HUDEP-2 (cell line): ENCODE results near the gene TBP.
A peak's percentile ranks its signal among the peaks of the same experiment; 100 is the strongest.
"Not testable (repeated sequence)": the region's sequence is repeated elsewhere in the genome, so short reads cannot be mapped to it uniquely, and the experiment has no call there.

Experiments
- DNase-seq, 76 experiments: peaks; one replicate each; lab custom pipeline; 2025; ENCODE audit not compliant: unreplicated experiment in 76 of 76; lab: John Stamatoyannopoulos, UW

TBP gene

DNA sequence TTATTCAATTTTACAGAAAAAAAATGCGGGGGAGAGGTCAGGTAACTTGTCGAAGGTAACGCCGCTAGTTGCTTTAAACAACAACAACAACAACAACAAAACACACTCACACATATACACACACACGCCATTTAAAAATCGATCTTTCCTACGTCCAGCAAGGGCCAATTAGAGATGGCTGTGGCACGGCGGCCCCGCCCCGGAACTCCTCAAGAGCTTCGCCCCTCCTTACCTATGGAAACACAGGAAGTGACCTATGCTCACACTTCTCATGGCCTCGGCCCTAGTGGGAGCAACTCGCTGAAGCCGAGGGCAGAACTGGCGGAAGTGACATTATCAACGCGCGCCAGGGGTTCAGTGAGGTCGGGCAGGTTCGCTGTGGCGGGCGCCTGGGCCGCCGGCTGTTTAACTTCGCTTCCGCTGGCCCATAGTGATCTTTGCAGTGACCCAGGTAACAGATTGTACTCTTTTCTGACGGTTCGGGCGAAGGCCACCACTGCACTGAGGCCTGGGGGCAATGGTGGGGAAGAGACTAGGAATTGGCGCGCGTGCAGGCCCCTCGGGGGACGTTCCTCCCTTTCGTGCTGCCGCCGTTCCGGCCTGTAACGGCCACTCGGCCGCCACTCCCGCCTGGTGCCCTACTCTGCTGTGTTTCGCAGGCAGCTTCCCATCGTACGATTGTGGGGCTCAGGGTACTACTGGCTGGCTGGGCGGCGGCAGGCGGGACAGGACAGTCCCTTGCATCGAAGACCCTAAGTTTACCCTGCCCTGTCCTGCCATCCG, at the start of gene TBP:
Gene TBP, plus strand, starts transcription at position 357 of the 783 bp plus-strand sequence. CDS start 2,661 bp downstream, outside the sequence.
- peak; percentile 49 to 99 (median 98) for DNase-seq

DNA sequence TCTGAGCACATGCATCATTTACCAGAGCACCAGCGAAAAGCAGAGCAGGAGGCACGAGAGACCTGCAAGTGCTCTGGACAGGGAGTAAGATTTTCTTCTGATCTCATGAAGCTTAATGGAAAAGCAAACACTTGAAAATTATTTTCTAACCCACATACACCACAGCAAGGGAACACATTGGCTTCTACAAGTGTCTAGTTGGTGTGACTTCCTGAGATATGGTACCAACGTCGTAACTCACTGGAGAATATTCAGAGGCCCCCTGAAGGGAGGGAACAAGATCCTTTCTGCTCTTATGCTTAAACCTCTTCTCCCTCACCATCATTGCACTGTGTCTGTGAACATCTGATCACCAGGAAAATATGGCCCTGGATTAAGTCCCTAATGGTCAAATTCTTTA, 49.7 kb upstream of the TBP start:
- no peak for DNase-seq

DNA sequence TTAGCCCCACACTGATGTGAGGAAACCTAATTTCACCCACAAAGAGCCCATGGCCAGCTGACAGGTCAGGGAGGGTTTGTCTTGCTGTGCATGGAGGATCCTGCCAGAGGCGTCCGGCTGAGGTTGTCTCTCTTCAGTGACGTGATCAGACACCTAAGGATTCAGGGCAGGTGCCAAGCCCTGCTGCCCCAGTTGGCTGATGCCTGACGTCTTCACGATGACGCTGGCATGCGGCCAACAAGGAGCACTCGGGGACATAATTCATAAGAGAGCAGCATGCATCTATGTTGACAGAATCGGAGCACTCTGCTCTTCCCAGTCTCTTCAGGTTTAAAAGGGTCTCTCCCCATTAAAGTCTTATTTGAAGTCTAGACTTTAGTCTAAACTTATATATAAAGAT, 48.9 kb upstream of the TBP start:
- peak in 1 of 76 experiments; percentile 4 for DNase-seq

DNA sequence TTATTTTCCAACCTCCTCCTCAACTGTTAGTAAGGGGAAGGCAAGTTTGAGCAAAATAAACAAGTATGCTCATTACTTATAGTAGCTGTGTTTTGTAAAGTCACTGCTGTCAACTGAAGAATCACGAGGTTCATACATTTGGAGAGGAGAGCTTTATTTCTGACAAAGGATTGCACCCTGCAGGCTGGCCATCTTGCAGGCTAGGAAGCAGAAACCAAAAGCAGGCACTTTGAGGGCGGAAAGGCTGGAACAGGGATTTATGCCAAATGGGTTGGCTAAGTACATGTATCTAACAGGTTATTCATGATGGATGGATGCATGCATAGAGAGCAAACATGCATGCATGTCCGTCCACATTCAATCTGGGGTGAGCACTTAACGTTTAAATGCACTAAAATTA, 47.7 kb upstream of the TBP start:
- DNase-seq: no peak

DNA sequence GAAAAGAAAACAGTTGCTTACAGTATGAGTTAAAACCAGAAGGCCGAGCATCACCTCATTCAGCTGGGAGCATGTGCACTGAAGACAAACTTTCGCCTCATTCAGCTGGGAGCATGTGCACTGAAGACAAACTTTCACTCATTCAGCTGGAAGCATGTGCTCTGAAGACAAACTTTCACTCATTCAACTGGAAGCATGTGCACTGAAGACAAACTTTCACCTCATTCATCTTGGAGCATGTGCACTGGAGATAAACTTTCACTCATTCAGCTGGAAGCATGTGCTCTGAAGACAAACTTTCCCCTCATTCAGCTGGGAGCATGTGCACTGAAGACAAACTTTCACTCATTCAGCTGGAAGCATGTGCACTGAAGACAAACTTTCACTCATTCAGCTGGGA, 46.4 kb upstream of the TBP start:
- not testable (repeated sequence) for DNase-seq

DNA sequence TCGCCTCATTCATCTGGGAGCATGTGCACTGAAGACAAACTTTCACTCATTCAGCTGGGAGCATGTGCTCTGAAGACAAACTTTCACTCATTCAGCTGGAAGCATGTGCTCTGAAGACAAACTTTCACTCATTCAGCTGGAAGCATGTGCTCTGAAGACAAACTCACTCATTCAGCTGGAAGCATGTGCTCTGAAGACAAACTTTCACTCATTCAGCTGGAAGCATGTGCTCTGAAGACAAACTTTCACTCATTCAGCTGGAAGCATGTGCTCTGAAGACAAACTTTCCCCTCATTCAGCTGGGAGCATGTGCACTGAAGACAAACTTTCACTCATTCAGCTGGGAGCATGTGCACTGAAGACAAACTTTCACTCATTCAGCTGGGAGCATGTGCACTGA, 45.9 kb upstream of the TBP start:
- not testable (repeated sequence) for DNase-seq

DNA sequence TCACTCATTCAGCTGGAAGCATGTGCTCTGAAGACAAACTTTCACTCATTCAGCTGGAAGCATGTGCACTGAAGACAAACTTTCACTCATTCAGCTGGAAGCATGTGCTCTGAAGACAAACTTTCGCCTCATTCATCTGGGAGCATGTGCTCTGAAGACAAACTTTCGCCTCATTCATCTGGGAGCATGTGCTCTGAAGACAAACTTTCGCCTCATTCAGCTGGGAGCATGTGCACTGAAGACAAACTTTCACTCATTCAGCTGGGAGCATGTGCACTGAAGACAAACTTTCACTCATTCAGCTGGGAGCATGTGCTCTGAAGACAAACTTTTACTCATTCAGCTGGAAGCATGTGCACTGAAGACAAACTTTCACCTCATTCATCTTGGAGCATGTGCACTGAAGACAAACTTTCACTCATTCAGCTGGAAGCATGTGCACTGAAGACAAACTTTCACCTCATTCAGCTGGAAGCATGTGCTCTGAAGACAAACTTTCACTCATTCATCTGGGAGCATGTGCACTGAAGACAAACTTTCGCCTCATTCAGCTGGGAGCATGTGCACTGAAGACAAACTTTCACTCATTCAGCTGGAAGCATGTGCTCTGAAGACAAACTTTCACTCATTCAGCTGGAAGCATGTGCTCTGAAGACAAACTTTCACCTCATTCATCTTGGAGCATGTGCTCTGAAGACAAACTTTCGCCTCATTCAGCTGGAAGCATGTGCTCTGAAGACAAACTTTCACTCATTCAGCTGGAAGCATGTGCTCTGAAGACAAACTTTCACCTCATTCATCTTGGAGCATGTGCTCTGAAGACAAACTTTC, 45.1 kb upstream of the TBP start:
- not testable (repeated sequence) for DNase-seq

DNA sequence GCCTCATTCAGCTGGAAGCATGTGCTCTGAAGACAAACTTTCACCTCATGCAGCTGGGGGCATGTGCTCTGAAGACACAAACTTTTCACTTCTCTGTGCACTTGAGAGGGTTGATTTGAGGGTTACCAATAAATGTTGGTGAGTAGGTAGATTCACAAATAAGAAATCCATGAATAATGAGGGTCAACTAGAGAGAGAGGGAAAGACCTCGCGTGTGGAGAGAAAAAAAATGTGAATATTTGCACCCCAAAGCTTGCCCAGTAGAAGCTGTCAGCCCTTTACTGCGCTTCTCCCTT, 44.5 kb upstream of the TBP start:
- no peak for DNase-seq

DNA sequence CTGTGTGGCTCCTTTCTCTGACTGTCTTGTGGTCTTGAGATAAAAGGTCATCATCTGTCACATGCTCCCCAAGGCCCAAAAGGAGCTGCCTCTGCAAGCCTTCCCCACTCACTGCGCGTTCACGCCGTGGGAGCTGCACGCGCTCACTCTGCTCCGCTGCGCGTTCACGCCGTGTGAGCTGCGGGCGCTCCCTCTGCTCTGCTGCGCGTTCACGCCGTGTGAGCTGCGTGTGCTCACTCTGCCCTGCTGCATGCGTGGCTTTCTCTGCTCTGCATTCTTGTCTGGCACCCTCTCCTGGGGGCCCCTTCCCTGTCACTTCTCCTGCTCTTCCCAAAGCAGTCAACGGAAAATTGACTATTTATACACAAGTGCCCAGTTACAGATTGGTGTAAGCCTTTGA, 43.5 kb upstream of the TBP start:
- no peak for DNase-seq

DNA sequence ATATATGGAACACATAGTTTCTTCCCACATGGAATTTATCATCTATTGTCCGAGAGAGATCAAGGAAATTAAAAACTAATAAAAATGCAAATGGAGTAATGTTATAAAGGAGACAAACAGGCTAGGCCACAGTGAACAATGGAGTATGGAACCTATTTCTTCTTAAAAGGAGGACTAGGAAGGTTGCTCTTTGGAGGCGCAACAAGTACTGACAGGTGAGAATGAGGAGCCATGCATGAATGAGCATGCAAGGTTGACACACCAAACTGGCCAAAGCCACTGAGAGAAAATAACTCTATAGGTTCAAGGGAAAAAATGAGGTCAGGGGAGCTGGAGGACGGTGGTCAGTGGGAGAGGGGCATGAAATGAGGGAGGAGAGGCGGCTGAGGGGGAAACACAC, 41.9 kb upstream of the TBP start:
- DNase-seq: no peak

DNA sequence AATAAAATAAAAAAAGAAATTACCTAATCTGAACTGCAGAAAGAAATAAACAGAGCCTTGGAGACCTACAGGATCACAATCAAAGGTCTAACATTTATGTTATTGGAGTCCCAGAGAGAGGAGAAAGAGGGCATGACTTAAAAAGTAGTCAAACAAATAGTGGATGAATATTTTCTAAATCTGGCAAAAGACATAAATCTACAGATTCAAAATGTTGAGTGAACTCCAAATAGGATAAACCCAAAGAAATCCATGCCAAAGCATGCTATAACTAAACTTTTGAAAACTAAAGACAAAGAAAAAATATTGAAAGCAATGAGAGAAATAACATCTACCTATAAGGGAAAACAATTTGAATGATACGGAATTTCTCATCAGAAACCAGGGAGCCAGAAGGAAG, 39.3 kb upstream of the TBP start:
- DNase-seq: no peak

DNA sequence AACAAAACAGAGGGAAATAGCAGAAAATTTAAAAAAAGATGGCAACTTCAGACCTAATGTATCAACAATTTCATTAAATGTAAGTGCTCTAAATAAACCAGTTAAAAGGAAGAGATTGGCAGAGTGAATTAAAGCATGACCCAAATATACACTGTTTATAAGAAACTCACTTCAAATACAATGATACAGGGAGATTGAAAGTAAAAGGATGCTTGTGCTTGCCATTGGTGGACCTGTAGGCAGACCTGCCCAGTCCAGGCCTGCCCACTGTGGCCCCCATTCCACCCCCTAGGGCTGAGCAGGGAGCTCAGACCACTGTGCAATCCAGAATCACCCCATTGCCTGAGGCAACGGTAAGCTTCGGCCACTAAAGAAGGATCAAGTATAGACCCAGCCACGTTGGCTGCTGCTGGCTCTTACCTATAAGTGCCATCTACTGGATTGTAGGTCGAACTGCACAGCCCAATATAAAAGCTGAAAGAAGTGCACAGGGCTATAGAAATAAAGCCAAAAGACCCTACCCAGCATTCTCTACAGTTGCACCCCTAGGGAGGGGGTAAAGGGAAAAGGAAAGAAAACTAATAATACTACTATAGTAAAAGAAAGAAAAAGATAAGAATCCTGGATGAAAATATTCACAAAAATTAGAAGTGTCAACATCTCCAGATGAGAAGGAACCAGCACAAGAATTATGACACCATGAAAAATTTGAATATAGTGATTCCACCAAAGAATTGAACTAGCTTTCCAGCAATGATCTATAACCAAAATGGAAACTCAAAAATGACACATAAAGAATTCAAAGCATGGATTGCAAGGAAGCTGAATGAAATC, 37.2 kb upstream of the TBP start:
- DNase-seq: peak in 44 of 76 experiments; percentile 12 to 65 (median 32)

DNA sequence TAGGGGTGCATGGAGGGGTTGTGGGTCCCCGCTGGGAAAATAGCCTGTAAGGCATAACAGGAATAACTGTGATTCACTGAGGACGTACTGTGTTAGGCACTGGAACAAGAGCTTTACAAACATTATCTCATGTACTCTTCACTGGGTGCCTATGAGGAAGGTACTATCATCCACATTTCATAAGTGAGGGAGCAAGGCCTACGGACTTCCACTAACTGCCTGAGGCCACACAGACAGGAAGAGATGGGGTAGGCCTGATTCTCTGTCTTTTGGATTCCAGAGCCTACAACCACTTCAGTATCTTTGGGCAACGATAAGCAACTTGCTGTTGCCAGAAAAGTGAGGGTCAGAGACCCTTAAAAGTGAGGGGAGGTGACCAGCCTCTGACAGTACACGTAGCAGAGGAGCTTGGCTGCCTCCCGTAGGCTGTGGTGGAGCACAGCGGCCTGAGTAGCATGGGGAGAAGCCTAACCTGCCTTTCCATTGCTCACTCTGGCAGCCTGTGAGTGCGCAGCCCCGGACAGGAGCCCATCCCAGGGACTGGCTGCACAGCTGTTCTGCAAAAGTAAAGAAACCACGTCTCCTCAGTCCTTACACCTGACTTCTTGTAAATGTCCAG, 31.5 kb upstream of the TBP start:
- DNase-seq: peak in 6 of 76 experiments; percentile 5 to 11 (median 8)

DNA sequence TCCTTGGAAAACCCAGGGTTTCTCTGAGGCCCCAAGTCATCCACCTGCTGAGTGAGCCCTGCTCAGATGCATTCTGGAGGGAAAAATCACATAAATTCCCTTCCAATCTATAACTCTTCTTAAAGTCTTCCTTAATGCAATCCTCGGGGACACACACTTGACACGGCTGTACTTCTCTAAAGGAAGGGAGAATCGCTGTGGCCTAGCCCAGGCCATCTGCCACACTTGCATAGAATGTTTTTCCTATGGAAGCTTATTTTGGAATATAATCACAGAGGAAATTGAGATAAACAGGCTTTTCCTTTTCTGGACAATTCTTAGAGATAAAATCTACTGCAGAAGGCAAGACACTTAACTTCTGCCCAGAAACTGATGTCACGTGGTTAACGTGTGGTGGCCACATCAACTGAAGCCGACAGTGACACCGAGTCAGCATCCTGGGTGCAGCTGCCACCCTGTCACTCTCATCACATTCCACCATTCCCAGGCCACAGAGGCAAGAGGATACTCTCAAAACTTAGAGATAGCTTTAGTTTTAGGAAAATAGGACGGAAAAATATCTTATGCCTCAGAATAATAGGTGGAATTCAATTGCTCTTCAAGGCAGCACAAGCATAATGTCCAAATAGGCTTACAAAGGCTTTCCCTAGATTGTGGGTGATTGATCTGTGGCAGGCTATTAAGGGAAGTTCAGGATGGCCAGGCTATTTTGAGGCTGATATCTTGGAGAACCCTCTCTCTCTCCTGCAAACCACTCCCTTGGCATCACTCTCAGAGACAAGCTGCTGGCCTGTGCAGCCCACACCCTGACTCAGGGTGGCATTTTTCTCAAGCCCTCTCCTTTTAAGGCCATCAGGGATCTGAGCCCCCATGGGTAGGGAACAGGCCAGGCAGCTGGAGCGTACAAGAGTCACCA, 30.7 kb upstream of the TBP start:
- peak in 12 of 76 experiments; percentile 2 to 40 (median 16) for DNase-seq

DNA sequence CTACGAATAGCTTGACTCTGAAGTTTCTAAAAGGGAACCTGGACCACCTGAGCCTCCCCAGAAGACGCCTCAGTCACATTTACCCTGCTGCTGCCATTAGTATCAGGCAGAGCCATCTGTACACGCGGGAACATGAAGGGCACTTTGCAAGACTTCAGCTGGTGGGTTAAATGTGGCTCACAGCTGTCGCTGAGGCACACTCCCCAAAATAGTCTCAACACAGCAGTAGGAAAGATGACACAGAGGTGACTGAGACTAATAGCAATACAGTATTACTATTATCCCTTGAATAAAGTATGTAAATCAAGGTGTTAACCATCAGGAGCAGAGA, 30.0 kb upstream of the TBP start:
- DNase-seq: peak in 11 of 76 experiments; percentile 7 to 40 (median 18)

DNA sequence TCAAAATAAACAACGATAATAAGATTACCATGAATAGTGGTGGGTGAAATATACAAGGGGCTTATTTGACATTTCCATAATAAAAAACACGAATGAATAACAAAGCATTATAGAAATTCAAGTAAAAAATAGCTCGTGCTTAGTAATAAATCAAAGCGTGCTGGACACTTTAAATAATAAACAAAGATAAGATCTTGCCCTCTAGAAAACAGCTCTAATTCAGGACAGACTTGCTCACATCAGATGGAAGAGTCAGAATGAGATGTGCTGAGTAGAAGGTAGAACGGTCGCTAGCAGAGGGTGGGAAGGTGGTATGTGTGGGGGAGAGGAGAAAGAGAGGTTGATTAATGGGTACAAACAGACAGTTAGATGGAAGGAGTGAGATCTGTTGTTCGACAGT, 28.4 kb upstream of the TBP start:
- no peak for DNase-seq

DNA sequence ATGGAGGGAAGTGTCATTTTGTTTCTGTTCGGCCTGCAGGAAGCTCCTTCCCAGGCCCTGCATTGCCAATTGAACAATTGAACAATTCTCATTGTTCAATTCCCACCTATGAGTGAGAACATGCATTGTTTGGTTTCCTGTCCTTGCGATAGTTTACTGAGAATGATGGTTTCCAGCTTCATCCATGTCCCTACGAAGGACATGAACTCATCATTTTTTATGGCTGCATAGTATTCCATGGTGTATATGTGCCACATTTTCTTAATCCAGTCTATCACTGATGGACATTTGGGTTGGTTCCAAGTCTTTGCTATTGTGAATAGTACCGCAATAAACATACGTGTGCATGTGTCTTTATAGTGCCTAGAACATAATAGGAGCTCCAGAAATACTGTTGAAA, 26.2 kb upstream of the TBP start:
- DNase-seq: not testable (repeated sequence)

DNA sequence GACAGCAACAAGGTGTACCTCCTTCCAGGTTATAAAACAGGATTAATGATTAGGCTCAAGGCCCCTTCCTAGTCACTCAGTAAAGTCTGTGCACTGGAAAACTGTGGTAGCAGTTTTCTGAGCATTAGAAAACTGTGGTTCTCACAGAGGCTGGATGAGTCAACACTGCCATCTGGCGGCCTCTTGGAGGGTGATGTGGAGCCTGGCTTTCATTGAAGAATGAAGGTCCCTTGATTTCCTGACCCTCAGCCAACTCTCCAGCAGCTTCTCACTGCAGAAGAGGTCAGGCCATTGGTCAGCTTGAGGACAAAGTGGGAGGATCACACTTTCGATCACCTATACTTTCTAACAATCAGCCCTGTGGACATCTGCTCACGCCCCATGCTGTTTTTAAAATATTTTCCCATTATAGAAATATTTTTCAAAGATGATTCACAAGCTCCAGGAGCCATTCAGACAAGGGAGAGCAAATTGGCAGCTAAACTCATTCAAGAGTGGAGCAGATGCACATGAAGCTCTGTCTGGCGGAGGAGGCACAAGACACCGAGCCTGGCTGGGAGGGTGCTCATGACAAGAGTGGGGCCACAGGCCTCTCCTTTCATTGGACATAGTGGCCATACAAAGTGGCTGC, 24.2 kb upstream of the TBP start:
- peak in 61 of 76 experiments; percentile 12 to 75 (median 49) for DNase-seq

DNA sequence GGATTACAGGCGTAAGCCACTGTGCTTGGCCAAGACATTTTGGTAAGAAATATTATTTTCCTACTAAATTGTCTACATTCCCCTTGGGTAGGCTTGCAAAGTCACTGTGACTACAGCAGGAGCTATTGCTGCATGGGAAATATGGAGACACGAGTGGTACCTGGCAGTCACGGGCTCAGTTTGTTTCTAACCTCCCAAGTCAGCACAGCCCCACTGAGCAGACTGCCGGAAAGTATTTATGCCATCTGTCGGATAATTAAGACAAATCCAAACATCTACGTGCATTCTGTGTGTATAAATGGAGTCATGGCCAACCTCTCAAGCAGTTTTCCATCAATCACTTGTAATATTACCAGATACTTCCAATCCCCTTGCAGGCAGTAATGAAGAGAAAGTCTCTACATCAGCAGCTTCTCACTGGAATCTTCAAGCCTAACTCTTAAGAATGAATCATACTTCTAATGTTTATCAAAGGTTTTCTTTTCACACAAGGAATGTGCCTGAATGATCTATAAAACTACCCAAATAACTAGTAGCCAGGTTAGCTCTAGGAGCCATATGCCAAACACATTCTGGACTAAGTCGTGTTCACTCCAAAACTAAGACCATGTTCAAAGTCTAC, 21.2 kb upstream of the TBP start:
- no peak for DNase-seq
